Esophagus muscularis mucosa (tissue), 4 donors: Measurements from ENCODE around the gene OSBPL2.

Experiments
- EP300 ChIP-seq: sonication (generic); formaldehyde crosslinking; IDR thresholded peaks from one replicate; pipeline ENCODE4 v1.6.1; 2017; ENCODE audit warnings: antibody characterized with exemption
- POLR2A ChIP-seq: fragments of 450-650 bp; IDR thresholded peaks from one replicate; pipeline ENCODE4 v1.6.1; 2017; ENCODE audit warnings: antibody characterized with exemption, moderate library complexity, mild to moderate bottlenecking, low read depth
- TF ChIP-seq, protein P1 (sequence below), 3 experiments: fragments of 200-600 bp in 2 of 3; fragments of 450-650 bp in 1 of 3; sonication (generic) in 2 of 3; IDR thresholded peaks; one replicate each; pipeline ENCODE4 v1.5.1; 2017 to 2019; ENCODE audit warnings: antibody characterized with exemption in 3 of 3, mild to moderate bottlenecking in 2 of 3, moderate library complexity in 1 of 3

- TF ChIP-seq EP300 (no peak), POLR2A (no peak)
- TF ChIP-seq, protein P1, sequence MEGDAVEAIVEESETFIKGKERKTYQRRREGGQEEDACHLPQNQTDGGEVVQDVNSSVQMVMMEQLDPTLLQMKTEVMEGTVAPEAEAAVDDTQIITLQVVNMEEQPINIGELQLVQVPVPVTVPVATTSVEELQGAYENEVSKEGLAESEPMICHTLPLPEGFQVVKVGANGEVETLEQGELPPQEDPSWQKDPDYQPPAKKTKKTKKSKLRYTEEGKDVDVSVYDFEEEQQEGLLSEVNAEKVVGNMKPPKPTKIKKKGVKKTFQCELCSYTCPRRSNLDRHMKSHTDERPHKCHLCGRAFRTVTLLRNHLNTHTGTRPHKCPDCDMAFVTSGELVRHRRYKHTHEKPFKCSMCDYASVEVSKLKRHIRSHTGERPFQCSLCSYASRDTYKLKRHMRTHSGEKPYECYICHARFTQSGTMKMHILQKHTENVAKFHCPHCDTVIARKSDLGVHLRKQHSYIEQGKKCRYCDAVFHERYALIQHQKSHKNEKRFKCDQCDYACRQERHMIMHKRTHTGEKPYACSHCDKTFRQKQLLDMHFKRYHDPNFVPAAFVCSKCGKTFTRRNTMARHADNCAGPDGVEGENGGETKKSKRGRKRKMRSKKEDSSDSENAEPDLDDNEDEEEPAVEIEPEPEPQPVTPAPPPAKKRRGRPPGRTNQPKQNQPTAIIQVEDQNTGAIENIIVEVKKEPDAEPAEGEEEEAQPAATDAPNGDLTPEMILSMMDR (IDR thresholded peaks at IDR 0.05) = no peak
Measured at GRCh38 chr20:62220666-62221568, 17.4 kb upstream of the OSBPL2 start.
